GM18498 (cell line): ENCODE measurements around the gene TBC1D17.

Source experiments
- ATAC-seq: cut with Tn5 transposase; IDR thresholded peaks from one replicate; pipeline ENCODE4 v1.9.1; 2021; ENCODE audit warnings: mild to moderate bottlenecking, moderate library complexity; ENCODE audit not compliant: unreplicated experiment

The TBC1D17 gene

GRCh38 chr19:49890349-49891311 is 13.1 kb downstream of the TBC1D17 start:
- ATAC-seq: no peak

GRCh38 chr19:49891393-49891792 is 13.9 kb downstream of the TBC1D17 start:
- ATAC-seq: no peak

GRCh38 chr19:49892716-49893115 is 15.2 kb downstream of the TBC1D17 start:
- ATAC-seq: no peak

- no peak for ATAC-seq
Measured at GRCh38 chr19:49894011-49894664, 16.6 kb downstream of the TBC1D17 start.

- ATAC-seq: no peak
Measured at GRCh38 chr19:49894879-49895565, 17.5 kb downstream of the TBC1D17 start.

GRCh38 chr19:49895566-49896297 is 18.2 kb downstream of the TBC1D17 start:
- no peak for ATAC-seq

GRCh38 chr19:49896863-49897621 is 19.5 kb downstream of the TBC1D17 start, which contains the start of gene IL4I1:
Gene IL4I1, minus strand, starts transcription at chr19:49896887. Its CDS starts 727 bp downstream, at chr19:49896160.
- peak; percentile 59 for ATAC-seq

GRCh38 chr19:49904136-49904535 is 26.6 kb downstream of the TBC1D17 start:
- no peak for ATAC-seq

- ATAC-seq: no peak
Measured at GRCh38 chr19:49906879-49907564, 29.5 kb downstream of the TBC1D17 start.

GRCh38 chr19:49907745-49908446 is 30.4 kb downstream of the TBC1D17 start:
- ATAC-seq: no peak

- no peak for ATAC-seq
Measured at GRCh38 chr19:49908480-49909420, 31.2 kb downstream of the TBC1D17 start.

GRCh38 chr19:49910179-49910578 is 32.7 kb downstream of the TBC1D17 start:
- no peak for ATAC-seq

GRCh38 chr19:49911381-49912145 is 34.1 kb downstream of the TBC1D17 start:
- no peak for ATAC-seq

GRCh38 chr19:49912965-49913685 is 35.6 kb downstream of the TBC1D17 start:
- ATAC-seq: no peak

GRCh38 chr19:49913720-49914119 is 36.2 kb downstream of the TBC1D17 start:
- ATAC-seq: no peak

GRCh38 chr19:49915271-49915670 is 37.8 kb downstream of the TBC1D17 start:
- ATAC-seq: no peak
